Parathyroid adenoma (tissue), 2 donors: ENCODE measurements around the gene DEDD.
A peak's percentile ranks its signal among the peaks of the same experiment; 100 is the strongest.

ENCODE experiments used
- H2AFZ ChIP-seq: fragments of 300-600 bp; sonication (generic); one replicate; pipeline ENCODE4 v1.7.0; 2017; ENCODE audit warnings: antibody characterized with exemption, mild to moderate bottlenecking
- H3K27ac ChIP-seq: fragments of 300-600 bp; sonication (generic); one replicate; pipeline ENCODE4 v1.7.0; 2017
- H3K27me3 ChIP-seq: fragments of 300-600 bp; sonication (generic); one replicate; pipeline ENCODE4 v1.7.0; 2017; ENCODE audit warnings: low read length; ENCODE audit not compliant: control insufficient read depth, insufficient read depth
- H3K36me3 ChIP-seq: fragments of 300-600 bp; sonication (generic); one replicate; pipeline ENCODE4 v1.7.0; 2017; ENCODE audit warnings: low read length; ENCODE audit not compliant: control insufficient read depth, insufficient read depth
- H3K4me1 ChIP-seq: fragments of 300-600 bp; sonication (generic); one replicate; pipeline ENCODE4 v1.7.0; 2017; ENCODE audit warnings: control low read depth
- H3K4me2 ChIP-seq: fragments of 300-600 bp; sonication (generic); one replicate; pipeline ENCODE4 v1.7.0; 2017; ENCODE audit warnings: low read length
- H3K4me3 ChIP-seq: fragments of 300-600 bp; sonication (generic); one replicate; pipeline ENCODE4 v1.7.0; 2017; ENCODE audit warnings: low read depth, low read length
- H3K79me2 ChIP-seq: fragments of 300-600 bp; sonication (generic); one replicate; pipeline ENCODE4 v1.7.0; 2017; ENCODE audit warnings: control low read depth
- H3K9ac ChIP-seq: fragments of 300-600 bp; sonication (generic); one replicate; pipeline ENCODE4 v1.7.0; 2017; ENCODE audit warnings: mild to moderate bottlenecking
- H3K9me3 ChIP-seq: fragments of 300-600 bp; sonication (generic); one replicate; pipeline ENCODE4 v1.7.0; 2017; ENCODE audit warnings: low read length; ENCODE audit not compliant: control insufficient read depth
- CTCF ChIP-seq: fragments of 300-600 bp; sonication (generic); IDR thresholded peaks from one replicate; pipeline ENCODE4 v1.7.0; 2017; ENCODE audit warnings: antibody characterized with exemption, mild to moderate bottlenecking
- donor health status: primary hyperparathyroidism.

The DEDD gene

GRCh38 chr1:161090617-161091016 is 41.9 kb downstream of the DEDD start:
- no peak for TF ChIP-seq CTCF
- Histone ChIP-seq H3K4me3 (no peak overlapping the region), H3K9ac (no peak overlapping the region), H3K9me3 (no peaks in the 10 kb centered on the region), H2AFZ (no peak overlapping the region), H3K27ac (no peak overlapping the region), H3K4me1 (no peaks in the 10 kb centered on the region), H3K27me3 (no peaks in the 10 kb centered on the region), H3K4me2 (no peak overlapping the region), H3K79me2 (no peaks in the 10 kb centered on the region), H3K36me3 (no peaks in the 10 kb centered on the region)

GRCh38 chr1:161089938-161090337 is 42.5 kb downstream of the DEDD start:
- no peak for TF ChIP-seq CTCF
- no peaks in the 10 kb centered on the region for H3K36me3 ChIP-seq
- no peak overlapping the region for H2AFZ ChIP-seq
- H3K4me1 ChIP-seq = no peaks in the 10 kb centered on the region
- H3K9ac ChIP-seq = no peak overlapping the region
- H3K27ac ChIP-seq = no peak overlapping the region
- H3K9me3 ChIP-seq = no peaks in the 10 kb centered on the region
- no peaks in the 10 kb centered on the region for H3K27me3 ChIP-seq
- H3K4me3 ChIP-seq = no peak overlapping the region
- H3K79me2 ChIP-seq = no peaks in the 10 kb centered on the region
- no peak overlapping the region for H3K4me2 ChIP-seq

GRCh38 chr1:161089251-161089924 is 43.1 kb downstream of the DEDD start, which contains the start of gene NECTIN4:
NECTIN4 (minus strand) TSS chr1:161089558; CDS start chr1:161089296, 262 bp downstream.
- H2AFZ ChIP-seq = peak within 1 kb of the TSS; percentile 58
- TF ChIP-seq CTCF = no peak
- no peak within 1 kb of the TSS for H3K9ac ChIP-seq
- H3K4me1 ChIP-seq = no peaks in the 10 kb centered on the region
- H3K9me3 ChIP-seq = no peaks in the 10 kb centered on the region
- H3K27ac ChIP-seq = no peak within 1 kb of the TSS
- H3K27me3 ChIP-seq = no peaks in the 10 kb centered on the region
- H3K79me2 ChIP-seq = no peaks in the 10 kb centered on the region
- H3K4me3 ChIP-seq = no peak within 1 kb of the TSS
- H3K4me2 ChIP-seq = no peak within 1 kb of the TSS
- no peaks in the 10 kb centered on the region for H3K36me3 ChIP-seq

- no peak overlapping the region for H3K27ac ChIP-seq
- no peak for TF ChIP-seq CTCF
- no peak overlapping the region for H3K4me3 ChIP-seq
- no peaks in the 10 kb centered on the region for H3K27me3 ChIP-seq
- H3K9me3 ChIP-seq = no peaks in the 10 kb centered on the region
- no peaks in the 10 kb centered on the region for H3K4me1 ChIP-seq
- no peaks in the 10 kb centered on the region for H3K79me2 ChIP-seq
- H3K9ac ChIP-seq = no peak overlapping the region
- H2AFZ ChIP-seq = no peak overlapping the region
- no peaks in the 10 kb centered on the region for H3K36me3 ChIP-seq
- H3K4me2 ChIP-seq = no peak overlapping the region
These were observed 43.8 kb downstream of the DEDD start for GRCh38 chr1:161088587-161089110.

- Histone ChIP-seq H3K4me2 (no peak overlapping the region), H3K27me3 (no peaks in the 10 kb centered on the region), H3K79me2 (no peaks in the 10 kb centered on the region), H3K36me3 (no peaks in the 10 kb centered on the region), H2AFZ (no peak overlapping the region), H3K9me3 (no peaks in the 10 kb centered on the region), H3K9ac (no peak overlapping the region), H3K4me1 (no peaks in the 10 kb centered on the region), H3K4me3 (no peak overlapping the region), H3K27ac (no peak overlapping the region)
- no peak for TF ChIP-seq CTCF
These were observed 46.0 kb downstream of the DEDD start for GRCh38 chr1:161086457-161086856.
